Colonic mucosa (tissue), 4 donors: ENCODE results near the gene CAPZB. TPM values are rescaled to one million over a fixed set of nuclear protein-coding genes. Genes with fewer than 3 reads are reported as not detected.
A peak's percentile ranks its signal among the peaks of the same experiment; 100 is the strongest.

ENCODE experiments used
- DNase-seq: peaks from one replicate; pipeline ENCODE4 v3.0.0-alpha.2; 2020
- H3K27ac ChIP-seq: fragments of 200-600 bp; one replicate; pipeline ENCODE4 v1.8.0; 2021
- H3K27me3 ChIP-seq: fragments of 200-600 bp; one replicate; pipeline ENCODE4 v1.8.0; 2021
- H3K36me3 ChIP-seq: fragments of 200-600 bp; one replicate; pipeline ENCODE4 v1.8.0; 2021
- H3K4me1 ChIP-seq: fragments of 200-600 bp; one replicate; pipeline ENCODE4 v1.8.0; 2021; ENCODE audit warnings: mild to moderate bottlenecking
- H3K4me3 ChIP-seq: fragments of 200-600 bp; one replicate; pipeline ENCODE4 v1.8.0; 2021
- H3K9ac ChIP-seq, 2 donors: one replicate each; pipeline ENCODE4 v1.7.0; 2013; ENCODE audit warnings: control low read depth in 2 of 2, low read depth in 2 of 2, low read length in 2 of 2
- H3K9me3 ChIP-seq: fragments of 200-600 bp; one replicate; pipeline ENCODE4 v1.8.0; 2021
- intact Hi-C: fragments of 100-400 bp; cut with DNase I; formaldehyde crosslinking; loops from one replicate; pipeline ENCODE4 v1.14.1; 2022
- total RNA-seq, 2 donors: library from RNA; stranded (reverse); fragmentation: NEBNext Ultra II Directional in 1 of 2; extraction: Animal tissue kit (Norgen Biotek cat#: 25700) in 1 of 2; gene quantifications; one replicate each; pipeline ENCODE4 v1.2.1, GENCODE V29; 2021
- TF ChIP-seq, protein P1 (sequence below): fragments of 200-600 bp; IDR thresholded peaks from one replicate; pipeline ENCODE4 v1.8.0; 2022; ENCODE audit warnings: antibody characterized with exemption, mild to moderate bottlenecking
- donor health status: healthy.
- donor health status: DM: no; HTN: no; CAD: no.
- donor health status: DM: no; HTN: no; CAD: no.

Gene CAPZB
- total RNA-seq, 2 donors from 2014 or later, result 397 to 407 TPM

DNA sequence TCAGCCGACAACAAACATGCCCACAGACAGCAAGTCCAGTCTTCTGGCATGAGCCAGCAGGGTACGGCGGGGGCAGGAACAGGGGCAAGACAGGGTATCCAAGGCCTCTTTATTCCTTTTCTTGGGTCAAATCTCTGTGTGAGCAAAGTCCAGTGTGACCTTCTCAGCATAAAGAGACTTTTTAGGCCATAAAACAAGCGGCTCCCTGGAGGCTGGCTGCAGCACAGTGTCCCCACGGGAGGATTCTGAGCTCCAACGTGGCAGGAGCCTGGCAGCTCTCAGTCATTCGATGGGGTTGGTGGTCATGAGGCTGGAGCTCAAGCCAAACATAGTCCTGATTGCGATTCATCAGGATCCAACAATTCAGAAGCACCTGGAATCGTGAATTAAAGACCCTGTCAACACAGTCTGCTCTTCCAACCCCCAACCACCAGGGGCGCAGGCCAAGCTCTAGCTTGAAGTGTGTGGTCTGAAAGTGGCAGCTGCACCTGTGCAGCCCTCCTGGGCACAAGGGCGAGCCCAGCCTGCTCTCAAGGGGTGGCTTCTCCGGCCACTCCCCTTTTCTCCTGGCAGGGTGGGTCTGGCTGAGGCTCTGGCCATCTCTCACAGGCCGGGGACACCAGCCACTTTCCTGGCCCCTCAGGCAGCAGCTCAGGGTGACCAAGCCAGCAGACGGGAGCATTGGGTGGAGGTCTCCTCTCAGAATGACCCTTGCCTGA is 111.1 kb downstream of the CAPZB start:
- Histone ChIP-seq H3K36me3 (no peaks in the 10 kb centered on the region), H3K9ac (no peak overlapping the region), H3K9me3 (no peaks in the 10 kb centered on the region), H3K4me3 (no peak overlapping the region), H3K27ac (no peak overlapping the region), H3K27me3 (no peaks in the 10 kb centered on the region), H3K4me1 (no peaks in the 10 kb centered on the region)
- DNase-seq, result no peak
- TF ChIP-seq, protein P1, sequence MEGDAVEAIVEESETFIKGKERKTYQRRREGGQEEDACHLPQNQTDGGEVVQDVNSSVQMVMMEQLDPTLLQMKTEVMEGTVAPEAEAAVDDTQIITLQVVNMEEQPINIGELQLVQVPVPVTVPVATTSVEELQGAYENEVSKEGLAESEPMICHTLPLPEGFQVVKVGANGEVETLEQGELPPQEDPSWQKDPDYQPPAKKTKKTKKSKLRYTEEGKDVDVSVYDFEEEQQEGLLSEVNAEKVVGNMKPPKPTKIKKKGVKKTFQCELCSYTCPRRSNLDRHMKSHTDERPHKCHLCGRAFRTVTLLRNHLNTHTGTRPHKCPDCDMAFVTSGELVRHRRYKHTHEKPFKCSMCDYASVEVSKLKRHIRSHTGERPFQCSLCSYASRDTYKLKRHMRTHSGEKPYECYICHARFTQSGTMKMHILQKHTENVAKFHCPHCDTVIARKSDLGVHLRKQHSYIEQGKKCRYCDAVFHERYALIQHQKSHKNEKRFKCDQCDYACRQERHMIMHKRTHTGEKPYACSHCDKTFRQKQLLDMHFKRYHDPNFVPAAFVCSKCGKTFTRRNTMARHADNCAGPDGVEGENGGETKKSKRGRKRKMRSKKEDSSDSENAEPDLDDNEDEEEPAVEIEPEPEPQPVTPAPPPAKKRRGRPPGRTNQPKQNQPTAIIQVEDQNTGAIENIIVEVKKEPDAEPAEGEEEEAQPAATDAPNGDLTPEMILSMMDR, result peak; percentile 15
- intact Hi-C loops, result no loop called here

DNA sequence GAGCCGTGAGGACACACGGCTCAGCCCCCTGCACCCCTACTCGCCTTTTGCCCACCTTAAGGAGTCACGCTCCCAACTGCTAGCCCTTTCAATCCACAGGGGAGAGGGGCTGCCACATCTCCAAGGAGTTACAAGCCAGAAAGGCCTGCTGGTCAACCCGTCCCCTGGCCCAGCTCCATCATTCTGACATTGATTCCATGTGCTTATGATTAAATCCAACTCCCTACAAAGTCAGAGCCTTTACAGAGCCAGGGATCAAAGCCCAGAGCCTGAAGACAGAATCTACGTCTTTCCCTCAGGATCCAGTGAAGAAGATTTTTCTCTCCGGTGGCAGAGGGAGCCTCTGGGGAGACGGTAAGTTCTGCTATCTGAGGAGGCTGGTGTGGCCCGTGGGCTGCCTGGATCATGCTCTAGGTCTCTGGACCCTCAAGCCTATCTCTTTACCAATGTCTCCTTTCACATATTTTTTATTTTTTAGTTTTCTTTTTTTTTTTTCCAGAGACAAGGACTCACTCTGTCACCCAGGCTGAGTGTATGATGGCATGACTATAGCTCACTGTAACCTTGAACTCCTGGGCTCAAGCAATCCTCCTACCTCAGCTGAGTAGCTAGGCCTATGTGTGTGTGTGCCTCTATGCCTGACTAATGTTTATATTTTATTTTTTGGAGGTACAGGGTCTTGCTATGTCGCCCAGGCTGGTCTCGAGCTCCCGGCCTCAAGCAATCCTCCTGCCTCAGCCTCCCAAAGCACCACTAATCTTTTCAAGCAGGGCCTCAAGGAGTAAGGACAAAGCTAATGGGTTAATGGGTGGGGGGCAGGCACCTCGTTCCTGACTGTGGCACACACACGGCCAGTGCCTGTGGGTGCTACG is 111.9 kb downstream of the CAPZB start:
- Histone ChIP-seq H3K4me1 (no peaks in the 10 kb centered on the region), H3K27me3 (no peaks in the 10 kb centered on the region), H3K36me3 (no peaks in the 10 kb centered on the region), H3K27ac (no peak overlapping the region), H3K9me3 (no peaks in the 10 kb centered on the region), H3K4me3 (no peak overlapping the region), H3K9ac (no peak overlapping the region)
- TF ChIP-seq, protein P1, result no peak
- no peak for DNase-seq
- intact Hi-C loops, result no loop called here

DNA sequence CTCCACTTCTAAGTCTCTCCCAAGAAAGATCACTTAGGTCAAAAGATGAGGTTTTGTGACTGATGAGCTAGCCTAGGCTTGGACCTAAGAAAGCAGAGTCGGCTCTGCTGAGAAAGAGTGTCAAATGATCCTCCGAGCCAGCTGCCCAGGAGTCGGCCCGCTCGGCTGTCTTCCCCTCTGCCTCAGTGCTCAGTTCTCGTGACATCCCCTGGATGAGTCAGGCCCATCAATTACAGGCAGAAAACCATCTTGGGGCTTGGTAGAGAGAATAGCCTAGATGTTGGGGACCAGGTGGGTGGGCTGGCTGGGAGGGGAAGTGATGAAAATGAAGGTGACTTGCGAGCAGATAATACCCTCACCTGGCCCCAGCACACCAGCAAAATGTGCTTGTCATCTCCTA is 112.7 kb downstream of the CAPZB start:
- H3K36me3 ChIP-seq, result no peaks in the 10 kb centered on the region
- intact Hi-C loops, result no loop called here
- no peak for DNase-seq
- no peak overlapping the region for H3K27ac ChIP-seq
- H3K9me3 ChIP-seq, result no peaks in the 10 kb centered on the region
- no peak overlapping the region for H3K9ac ChIP-seq
- no peaks in the 10 kb centered on the region for H3K4me1 ChIP-seq
- no peaks in the 10 kb centered on the region for H3K27me3 ChIP-seq
- H3K4me3 ChIP-seq, result no peak overlapping the region
- TF ChIP-seq, protein P1, result no peak

DNA sequence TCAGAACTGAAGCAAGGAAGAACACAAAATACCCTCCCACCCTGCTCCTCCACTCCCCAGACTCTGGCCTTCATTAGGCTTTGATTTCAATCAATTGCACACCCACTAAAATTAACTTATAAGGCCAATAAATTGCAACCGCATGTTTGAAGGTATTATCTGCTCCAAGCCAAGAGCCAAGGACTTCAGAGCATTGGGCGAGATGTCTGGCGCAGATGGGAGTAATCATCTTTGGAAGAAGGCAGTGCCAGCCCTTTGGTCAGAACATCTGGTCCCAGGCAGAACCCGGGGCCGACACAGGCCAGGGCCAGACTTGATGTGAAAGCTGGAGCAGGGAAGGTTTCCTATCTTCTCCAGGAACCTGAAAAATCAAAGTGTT is 113.2 kb downstream of the CAPZB start:
- intact Hi-C loops, result no loop called here
- H3K4me1 ChIP-seq, result no peaks in the 10 kb centered on the region

More for the DNA sequence above, 113.2 kb downstream of the CAPZB start:
- Histone ChIP-seq H3K9me3 (no peaks in the 10 kb centered on the region), H3K27me3 (no peaks in the 10 kb centered on the region), H3K27ac (no peak overlapping the region), H3K36me3 (no peaks in the 10 kb centered on the region), H3K9ac (no peak overlapping the region), H3K4me3 (no peak overlapping the region)
- TF ChIP-seq, protein P1, result no peak
- no peak for DNase-seq
